ENCODE results near the gene KRT38. TPM values are rescaled to one million over a fixed set of nuclear protein-coding genes. Genes with fewer than 3 reads are reported as not detected.

Gene KRT38
- total RNA-seq, 4 donors from 2014 or later = 1.3 to 1.8 TPM; not detected in 2

DNA sequence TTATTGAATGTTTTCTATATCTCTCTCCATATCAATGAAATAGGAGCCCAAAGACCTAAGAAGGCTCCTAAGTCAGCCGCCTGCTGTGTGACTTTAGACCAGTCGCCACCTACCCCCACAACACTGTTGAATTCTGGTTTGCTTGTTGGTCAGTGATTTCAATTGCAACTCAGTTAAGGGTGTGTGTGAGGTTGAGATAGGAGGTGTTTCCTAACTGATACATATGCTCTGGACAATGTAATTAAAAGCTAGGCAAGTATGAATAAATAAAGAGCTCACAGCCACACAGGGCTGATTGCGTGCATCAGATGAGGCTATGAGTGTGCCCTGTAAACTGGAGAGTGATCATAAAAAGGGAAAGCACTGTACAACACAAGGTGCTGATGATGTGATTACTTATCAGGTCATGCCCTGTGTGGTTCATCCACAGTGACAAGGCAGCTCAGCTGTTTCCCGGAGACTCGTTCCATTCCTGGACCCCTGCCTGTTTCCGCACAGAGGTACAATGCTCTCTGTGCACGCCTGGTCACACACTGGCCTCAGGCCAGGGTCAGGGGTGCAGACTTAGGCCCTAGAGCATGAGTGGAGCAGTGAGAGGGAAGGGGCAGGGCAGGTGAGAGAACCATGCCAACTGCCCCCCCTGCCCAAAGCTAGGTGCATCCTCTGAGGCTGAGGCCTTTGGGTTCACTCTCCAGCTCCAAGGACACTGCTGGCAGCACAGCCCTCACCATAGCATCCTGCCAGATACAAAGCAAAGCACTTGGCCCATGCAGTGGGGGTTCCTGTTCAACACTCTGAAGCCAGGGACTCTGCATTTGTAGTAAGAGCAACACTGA, 43.4 kb upstream of the KRT38 start:
- TF ChIP-seq CTCF (IDR thresholded peaks at IDR 0.05) = no peak
- no peak for TF ChIP-seq POLR2A (IDR thresholded peaks at IDR 0.05)
- no peak for DNase-seq (ENCODE audit: low spot score in 2 of 2)
- intact Hi-C loops (cut with DNase I; ENCODE audit: low total_unique reads) = no loop called here
- no peak overlapping the region for H3K4me3 ChIP-seq (ENCODE audit: low read depth, poor library complexity, severe bottlenecking)
- WGBS, 2 donors = 81 to 85% methylated on average over 7 of the region's 7 CpGs

GRCh38 chr17:41483531-41483930, 42.7 kb upstream of the KRT38 start:
- intact Hi-C loops (cut with DNase I; ENCODE audit: low total_unique reads) = no loop called here
- 84 to 85% methylated on average over 9 of the region's 9 CpGs for whole genome bisulfite sequencing, 2 donors
- H3K4me3 ChIP-seq (ENCODE audit: low read depth, poor library complexity, severe bottlenecking) = no peak overlapping the region
- TF ChIP-seq CTCF (IDR thresholded peaks at IDR 0.05) (no peak), POLR2A (IDR thresholded peaks at IDR 0.05) (no peak)
- DNase-seq (ENCODE audit: low spot score in 2 of 2) = no peak

GRCh38 chr17:41481036-41481435, 40.3 kb upstream of the KRT38 start, which contains the start of gene KRT35:
KRT35 (minus strand) TSS chr17:41481151; CDS start chr17:41481097, 54 bp downstream.
- TF ChIP-seq CTCF (IDR thresholded peaks at IDR 0.05) = no peak
- no peak for TF ChIP-seq POLR2A (IDR thresholded peaks at IDR 0.05)
- no peak for DNase-seq (ENCODE audit: low spot score in 2 of 2)
- WGBS, 2 donors = 89 to 94% methylated on average over 2 of the region's 2 CpGs
- no peak within 1 kb of the TSS for H3K4me3 ChIP-seq (ENCODE audit: low read depth, poor library complexity, severe bottlenecking)
- intact Hi-C loops (cut with DNase I; ENCODE audit: low total_unique reads) = no loop called here

GRCh38 chr17:41480581-41480980, 39.8 kb upstream of the KRT38 start:
- no peak for TF ChIP-seq POLR2A (IDR thresholded peaks at IDR 0.05)
- TF ChIP-seq CTCF (IDR thresholded peaks at IDR 0.05) = no peak
- 95 to 97% methylated on average over 9 to 10 of the region's 10 CpGs for WGBS, 2 donors
- H3K4me3 ChIP-seq (ENCODE audit: low read depth, poor library complexity, severe bottlenecking) = no peak overlapping the region
- intact Hi-C loops (cut with DNase I; ENCODE audit: low total_unique reads) = no loop called here
- no peak for DNase-seq (ENCODE audit: low spot score in 2 of 2)

- no peak for TF ChIP-seq CTCF (IDR thresholded peaks at IDR 0.05)
- no peak for TF ChIP-seq POLR2A (IDR thresholded peaks at IDR 0.05)
These were observed 39.4 kb upstream of the KRT38 start for GRCh38 chr17:41480136-41480535.

More at GRCh38 chr17:41480136-41480535, 39.4 kb upstream of the KRT38 start:
- intact Hi-C loops (cut with DNase I; ENCODE audit: low total_unique reads) = no loop called here
- no peak for DNase-seq (ENCODE audit: low spot score in 2 of 2)
- no peak overlapping the region for H3K4me3 ChIP-seq (ENCODE audit: low read depth, poor library complexity, severe bottlenecking)
- 54 to 66% methylated on average over 2 of the region's 2 CpGs for WGBS, 2 donors
